ENCODE results near the gene NAIF1.

DNA sequence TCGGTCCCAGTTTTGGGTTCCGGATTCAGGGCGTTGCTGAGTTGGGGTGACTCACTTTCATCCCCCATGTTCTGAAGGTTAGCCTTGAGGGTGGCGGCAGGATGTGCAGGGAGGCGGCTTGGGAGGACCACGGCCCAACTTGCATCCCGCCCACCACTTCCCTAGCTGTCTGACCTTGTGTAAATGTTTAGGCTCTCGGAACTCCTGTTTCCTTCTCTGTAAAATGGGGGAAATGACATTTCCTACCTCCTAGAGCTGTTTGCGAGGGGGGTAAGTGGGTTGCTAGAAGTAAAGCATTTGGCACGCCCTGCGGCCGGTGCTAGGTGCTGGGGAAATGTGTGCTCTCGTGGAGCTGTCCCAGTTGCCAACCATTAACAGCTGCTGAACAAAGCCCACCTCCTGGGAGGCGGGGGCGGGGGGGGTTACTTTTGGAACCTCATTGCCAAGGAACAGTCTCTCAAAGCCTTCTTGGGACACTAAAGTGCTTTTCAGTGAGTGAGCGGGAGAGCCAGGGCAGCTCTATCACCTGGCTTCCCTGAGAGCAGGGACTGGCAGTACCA lies 32.9 kb upstream of the NAIF1 start:
- no peak for TF ChIP-seq GATA2 (IDR thresholded peaks at IDR 0.05; ENCODE audit: low read depth, low read length)
- TF ChIP-seq GATA3 (IDR thresholded peaks at IDR 0.05; ENCODE audit: low read depth, low read length) = no peak

Measured in SH-SY5Y (cell line).